ENCODE results near the gene NCAPH2. TPM values are rescaled to one million over a fixed set of nuclear protein-coding genes. Genes with fewer than 3 reads are reported as not detected.
A peak's percentile ranks its signal among the peaks of the same experiment; 100 is the strongest.

Gene NCAPH2
- total and polyA plus RNA-seq, 2 of the 13 experiments (the other 11 are each of a cell fraction or from before 2014, with no cell fraction given), result 28.1 to 64.4 TPM

- no peak for TF ChIP-seq KLF13 (CRISPR knock-in tag; IDR thresholded peaks at IDR 0.05)
- TF ChIP-seq, protein P1, sequence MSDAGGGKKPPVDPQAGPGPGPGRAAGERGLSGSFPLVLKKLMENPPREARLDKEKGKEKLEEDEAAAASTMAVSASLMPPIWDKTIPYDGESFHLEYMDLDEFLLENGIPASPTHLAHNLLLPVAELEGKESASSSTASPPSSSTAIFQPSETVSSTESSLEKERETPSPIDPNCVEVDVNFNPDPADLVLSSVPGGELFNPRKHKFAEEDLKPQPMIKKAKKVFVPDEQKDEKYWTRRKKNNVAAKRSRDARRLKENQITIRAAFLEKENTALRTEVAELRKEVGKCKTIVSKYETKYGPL (CRISPR knock-in tag; IDR thresholded peaks at IDR 0.05), result no peak
- TF ChIP-seq PPARG (CRISPR knock-in tag; conservative IDR thresholded peaks at IDR 0.05), result 0 out of 2 replicates have a peak, but pooled peaks have one; percentile 41
- TF ChIP-seq, protein P2, sequence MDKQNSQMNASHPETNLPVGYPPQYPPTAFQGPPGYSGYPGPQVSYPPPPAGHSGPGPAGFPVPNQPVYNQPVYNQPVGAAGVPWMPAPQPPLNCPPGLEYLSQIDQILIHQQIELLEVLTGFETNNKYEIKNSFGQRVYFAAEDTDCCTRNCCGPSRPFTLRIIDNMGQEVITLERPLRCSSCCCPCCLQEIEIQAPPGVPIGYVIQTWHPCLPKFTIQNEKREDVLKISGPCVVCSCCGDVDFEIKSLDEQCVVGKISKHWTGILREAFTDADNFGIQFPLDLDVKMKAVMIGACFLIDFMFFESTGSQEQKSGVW (CRISPR knock-in tag; IDR thresholded peaks at IDR 0.05; ENCODE audit: borderline replicate concordance), result no peak
- 0 out of 2 replicates have a peak, but pooled peaks have one; percentile 84 for TF ChIP-seq ZFP62 (CRISPR knock-in tag; IDR thresholded peaks at IDR 0.05)
- no peak for TF ChIP-seq SOX6 (IDR thresholded peaks at IDR 0.05)
- TF ChIP-seq SOX6 (CRISPR knock-in tag; IDR thresholded peaks at IDR 0.05), result peak; percentile 45; the same call in 1 of the 2 replicates
- TF ChIP-seq ZNF543 (CRISPR knock-in tag; IDR thresholded peaks at IDR 0.05), result no peak; the same call in 1 of the 2 replicates
- no peak for TF ChIP-seq MAF1 (CRISPR knock-in tag; IDR thresholded peaks at IDR 0.05; ENCODE audit: borderline replicate concordance)
- no peak for TF ChIP-seq GFI1 (CRISPR knock-in tag; IDR thresholded peaks at IDR 0.05; ENCODE audit: borderline replicate concordance)
- TF ChIP-seq HNRNPL (IDR thresholded peaks at IDR 0.05; ENCODE audit: low read depth, low read length), result 0 out of 2 replicates have a peak, but pooled peaks have one; percentile 28
- TF ChIP-seq TOE1 (CRISPR knock-in tag; IDR thresholded peaks at IDR 0.05), result 0 out of 2 replicates have a peak, but pooled peaks have one; percentile 44
- TF ChIP-seq MIER2 (CRISPR knock-in tag; IDR thresholded peaks at IDR 0.05), result 0 out of 2 replicates have a peak, but pooled peaks have one; percentile 44
- no peak for TF ChIP-seq MTF1 (CRISPR knock-in tag; IDR thresholded peaks at IDR 0.05)
- TF ChIP-seq, protein P3, sequence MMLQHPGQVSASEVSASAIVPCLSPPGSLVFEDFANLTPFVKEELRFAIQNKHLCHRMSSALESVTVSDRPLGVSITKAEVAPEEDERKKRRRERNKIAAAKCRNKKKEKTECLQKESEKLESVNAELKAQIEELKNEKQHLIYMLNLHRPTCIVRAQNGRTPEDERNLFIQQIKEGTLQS (CRISPR knock-in tag; IDR thresholded peaks at IDR 0.05), result 0 out of 2 replicates have a peak, but pooled peaks have one; percentile 50
- 0 out of 2 replicates have a peak, but pooled peaks have one; percentile 24 for TF ChIP-seq ZKSCAN8 (CRISPR knock-in tag; IDR thresholded peaks at IDR 0.05; ENCODE audit: borderline replicate concordance)
- TF ChIP-seq ZNF781 (CRISPR knock-in tag; IDR thresholded peaks at IDR 0.05; ENCODE audit: borderline replicate concordance, not compliant biosample characterization), result no peak
- TF ChIP-seq ZBTB40 (IDR thresholded peaks at IDR 0.05), result no peak
- TF ChIP-seq ZBTB40 (CRISPR knock-in tag; IDR thresholded peaks at IDR 0.05), result peak; percentile 19; the same call in 1 of the 2 replicates
Observed at GRCh38 chr22:50507991-50508884, at the start of gene NCAPH2 (continued).

All from HepG2 (cell line).